AG09319 (cell line): ENCODE measurements around the gene ARSA.
A peak's percentile ranks its signal among the peaks of the same experiment; 100 is the strongest.
"Not testable (repeated sequence)": the region's sequence is repeated elsewhere in the genome, so short reads cannot be mapped to it uniquely, and the experiment has no call there.

Experiments
- DNase-seq: peaks from one replicate; pipeline ENCODE4 v3.0.0-alpha.2; 2010; ENCODE audit warnings: low read depth; ENCODE audit errors: extremely low read depth
- CTCF ChIP-seq: IDR thresholded peaks from 2 replicates; pipeline ENCODE4 v1.5.1; 2011; ENCODE audit warnings: low read depth, mild to moderate bottlenecking, inconsistent platforms, low read length, moderate library complexity

ARSA gene

DNA sequence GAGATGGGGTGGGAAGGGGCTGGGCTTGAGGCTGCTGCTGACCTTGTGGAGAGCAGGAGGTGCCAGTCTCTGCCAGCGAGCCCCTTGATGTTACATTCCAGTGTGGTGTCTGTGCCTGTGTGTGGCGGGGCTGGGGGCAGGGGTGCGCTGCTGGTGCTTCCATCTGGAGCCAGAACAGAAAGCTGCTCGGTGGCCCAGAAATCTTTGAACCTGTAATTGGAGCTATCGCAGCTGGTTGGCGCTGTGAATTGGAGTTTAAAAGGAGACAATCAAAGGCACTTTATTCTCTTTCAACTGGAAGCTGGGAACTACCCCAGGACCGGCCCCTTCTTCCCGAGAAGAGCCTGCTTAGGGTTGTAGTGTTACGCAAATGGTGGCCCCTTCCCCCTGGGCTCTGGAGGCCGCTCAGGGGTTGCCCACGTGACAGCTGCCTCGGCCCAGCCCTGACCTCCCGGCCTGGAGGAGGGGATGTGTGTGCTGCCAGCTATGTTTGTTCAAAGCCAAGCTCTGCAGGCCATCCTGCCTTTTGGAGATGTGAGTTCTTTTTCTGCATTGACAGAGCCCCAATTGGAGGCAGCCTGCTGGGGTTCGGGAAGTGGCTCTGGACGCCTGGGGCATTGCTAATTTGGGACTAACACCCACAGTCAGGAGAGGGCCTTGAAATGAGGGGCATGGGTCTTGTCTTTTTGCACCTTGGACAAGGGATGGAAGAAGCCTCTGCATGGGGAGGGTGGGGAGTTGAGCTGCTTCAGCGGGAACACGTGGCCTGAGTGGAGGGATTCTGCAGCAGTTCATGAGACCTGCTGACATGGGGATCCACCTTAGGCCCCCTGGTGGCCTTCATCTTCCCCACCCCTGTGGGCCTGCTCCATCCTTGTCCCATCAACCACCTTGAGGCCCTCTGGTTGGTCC is 14.0 kb upstream of the ARSA start:
- DNase-seq, result no peak

DNA sequence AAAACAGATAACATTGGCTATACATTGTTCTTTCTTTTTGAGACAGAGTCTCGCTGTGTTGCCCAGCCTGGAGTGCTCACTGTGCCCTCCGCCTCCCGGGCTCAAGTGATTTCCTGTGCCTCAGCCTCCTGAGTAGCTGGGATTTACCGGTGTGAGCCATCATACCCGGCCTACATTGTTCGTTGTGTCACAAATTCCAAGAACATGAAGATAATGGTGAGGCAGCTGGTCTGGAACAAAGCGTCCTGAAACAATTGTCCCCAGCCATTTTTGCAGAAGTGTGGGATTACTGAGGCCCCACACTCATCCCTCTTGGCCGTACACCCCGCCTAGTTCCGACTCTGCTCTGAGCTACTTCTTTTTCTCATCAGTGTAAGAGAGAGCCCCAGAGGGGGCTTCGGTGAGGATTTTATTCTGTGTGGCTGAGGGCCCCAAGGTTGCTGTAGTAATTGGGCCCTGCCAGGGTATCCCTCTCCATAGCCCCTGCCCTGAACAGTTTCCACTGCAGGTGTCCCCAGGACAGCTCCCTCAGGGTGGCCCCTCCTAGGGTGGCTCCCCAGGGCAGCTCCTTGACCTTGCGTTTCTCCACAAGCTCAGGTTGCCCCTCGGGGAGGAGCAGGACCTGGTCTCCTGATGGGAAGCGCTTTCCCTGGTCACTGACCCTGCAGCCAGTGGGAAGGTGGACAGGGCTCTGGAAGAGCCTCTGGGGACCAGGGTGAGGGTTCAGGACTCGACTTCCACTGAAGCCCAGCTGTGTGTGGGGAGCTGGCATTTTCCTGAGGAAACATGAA is 13.1 kb upstream of the ARSA start:
- no peak for TF ChIP-seq CTCF
- no peak for DNase-seq

More for the DNA sequence above, 14.0 kb upstream of the ARSA start:
- peak; percentile 41 for TF ChIP-seq CTCF

GRCh38 chr22:50640296-50640695 is 12.3 kb upstream of the ARSA start:
- not testable (repeated sequence) for DNase-seq

- no peak for TF ChIP-seq CTCF
- DNase-seq, result no peak
These were observed 7.6 kb upstream of the ARSA start for GRCh38 chr22:50635591-50635990.

GRCh38 chr22:50633771-50634170 is 5.8 kb upstream of the ARSA start:
- no peak for TF ChIP-seq CTCF
- DNase-seq, result no peak

DNA sequence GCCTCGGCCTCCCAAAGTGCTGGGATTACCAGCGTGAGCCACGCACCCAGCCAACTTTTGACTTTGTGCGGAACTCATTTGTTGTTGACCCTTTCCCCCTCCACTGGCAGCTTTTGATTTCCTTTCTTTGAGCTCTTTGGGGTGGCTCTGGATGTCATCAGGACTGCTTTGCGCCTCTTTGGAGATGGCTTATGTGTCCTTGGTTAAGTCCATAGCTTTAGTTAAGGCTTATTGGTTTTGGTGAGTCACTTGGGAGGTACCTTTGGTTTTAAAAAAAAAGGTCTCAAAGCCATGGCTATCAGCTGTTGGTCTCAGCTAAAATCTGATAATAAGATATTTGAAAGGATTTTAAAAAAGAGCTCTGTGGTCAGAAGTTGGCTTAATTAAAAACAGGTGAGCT is 5.1 kb upstream of the ARSA start:
- TF ChIP-seq CTCF, result no peak
- DNase-seq, result no peak

DNA sequence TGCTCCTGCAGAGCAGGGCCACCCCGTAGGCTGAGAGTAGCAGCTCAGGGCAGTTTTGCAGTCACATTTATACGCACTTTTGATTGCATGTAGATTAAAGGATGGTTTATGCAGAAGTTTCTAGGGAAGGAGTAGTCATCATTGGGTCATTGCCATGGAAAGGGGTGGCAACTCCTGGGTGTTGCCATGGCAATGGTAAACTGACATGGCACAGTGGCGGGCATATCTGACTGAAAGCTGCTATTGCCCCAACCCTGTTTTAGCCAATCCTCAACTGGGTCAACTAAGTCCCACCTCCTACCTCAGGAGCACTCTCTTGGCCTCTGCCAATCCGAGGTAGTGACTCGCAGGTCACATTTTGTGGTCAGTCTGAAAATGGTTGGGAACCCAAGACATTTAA is 2.4 kb upstream of the ARSA start:
- no peak for DNase-seq
- TF ChIP-seq CTCF, result no peak
